ENCODE measurements around the gene TOLLIP.

- no peak for TF ChIP-seq YY1 (IDR thresholded peaks at IDR 0.05; ENCODE audit: low read depth)
- no peak for TF ChIP-seq NFIC (IDR thresholded peaks at IDR 0.05)
- TF ChIP-seq, protein P1, sequence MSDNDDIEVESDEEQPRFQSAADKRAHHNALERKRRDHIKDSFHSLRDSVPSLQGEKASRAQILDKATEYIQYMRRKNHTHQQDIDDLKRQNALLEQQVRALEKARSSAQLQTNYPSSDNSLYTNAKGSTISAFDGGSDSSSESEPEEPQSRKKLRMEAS (IDR thresholded peaks at IDR 0.05): no peak
- TF ChIP-seq RAD21 (IDR thresholded peaks at IDR 0.05; ENCODE audit: low read depth): no peak
- no peak for TF ChIP-seq EP300 (IDR thresholded peaks at IDR 0.05; ENCODE audit: borderline replicate concordance)
- TF ChIP-seq TEAD4 (IDR thresholded peaks at IDR 0.05): no peak
- no peak for TF ChIP-seq FOXM1 (IDR thresholded peaks at IDR 0.05; ENCODE audit: borderline replicate concordance, low read depth)
- TF ChIP-seq, protein P2, sequence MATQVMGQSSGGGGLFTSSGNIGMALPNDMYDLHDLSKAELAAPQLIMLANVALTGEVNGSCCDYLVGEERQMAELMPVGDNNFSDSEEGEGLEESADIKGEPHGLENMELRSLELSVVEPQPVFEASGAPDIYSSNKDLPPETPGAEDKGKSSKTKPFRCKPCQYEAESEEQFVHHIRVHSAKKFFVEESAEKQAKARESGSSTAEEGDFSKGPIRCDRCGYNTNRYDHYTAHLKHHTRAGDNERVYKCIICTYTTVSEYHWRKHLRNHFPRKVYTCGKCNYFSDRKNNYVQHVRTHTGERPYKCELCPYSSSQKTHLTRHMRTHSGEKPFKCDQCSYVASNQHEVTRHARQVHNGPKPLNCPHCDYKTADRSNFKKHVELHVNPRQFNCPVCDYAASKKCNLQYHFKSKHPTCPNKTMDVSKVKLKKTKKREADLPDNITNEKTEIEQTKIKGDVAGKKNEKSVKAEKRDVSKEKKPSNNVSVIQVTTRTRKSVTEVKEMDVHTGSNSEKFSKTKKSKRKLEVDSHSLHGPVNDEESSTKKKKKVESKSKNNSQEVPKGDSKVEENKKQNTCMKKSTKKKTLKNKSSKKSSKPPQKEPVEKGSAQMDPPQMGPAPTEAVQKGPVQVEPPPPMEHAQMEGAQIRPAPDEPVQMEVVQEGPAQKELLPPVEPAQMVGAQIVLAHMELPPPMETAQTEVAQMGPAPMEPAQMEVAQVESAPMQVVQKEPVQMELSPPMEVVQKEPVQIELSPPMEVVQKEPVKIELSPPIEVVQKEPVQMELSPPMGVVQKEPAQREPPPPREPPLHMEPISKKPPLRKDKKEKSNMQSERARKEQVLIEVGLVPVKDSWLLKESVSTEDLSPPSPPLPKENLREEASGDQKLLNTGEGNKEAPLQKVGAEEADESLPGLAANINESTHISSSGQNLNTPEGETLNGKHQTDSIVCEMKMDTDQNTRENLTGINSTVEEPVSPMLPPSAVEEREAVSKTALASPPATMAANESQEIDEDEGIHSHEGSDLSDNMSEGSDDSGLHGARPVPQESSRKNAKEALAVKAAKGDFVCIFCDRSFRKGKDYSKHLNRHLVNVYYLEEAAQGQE (IDR thresholded peaks at IDR 0.05; ENCODE audit: low read depth): no peak
- no peak for TF ChIP-seq CREB1 (IDR thresholded peaks at IDR 0.05; ENCODE audit: low read depth)
- TF ChIP-seq, protein P3, sequence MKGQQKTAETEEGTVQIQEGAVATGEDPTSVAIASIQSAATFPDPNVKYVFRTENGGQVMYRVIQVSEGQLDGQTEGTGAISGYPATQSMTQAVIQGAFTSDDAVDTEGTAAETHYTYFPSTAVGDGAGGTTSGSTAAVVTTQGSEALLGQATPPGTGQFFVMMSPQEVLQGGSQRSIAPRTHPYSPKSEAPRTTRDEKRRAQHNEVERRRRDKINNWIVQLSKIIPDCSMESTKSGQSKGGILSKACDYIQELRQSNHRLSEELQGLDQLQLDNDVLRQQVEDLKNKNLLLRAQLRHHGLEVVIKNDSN (IDR thresholded peaks at IDR 0.05): no peak
- no peak for TF ChIP-seq TAF1 (IDR thresholded peaks at IDR 0.05; ENCODE audit: low read depth)
- no peak for TF ChIP-seq CEBPB (IDR thresholded peaks at IDR 0.05)
- no peak for TF ChIP-seq ZBTB7A (IDR thresholded peaks at IDR 0.05; ENCODE audit: low read depth)
- TF ChIP-seq TCF12 (IDR thresholded peaks at IDR 0.05; ENCODE audit: low read depth): no peak
Measured at GRCh38 chr11:1279674-1280055, 29.8 kb downstream of the TOLLIP start.

Measured in Ishikawa (cell line).